ENCODE results near the gene NEU4.
A peak's percentile ranks its signal among the peaks of the same experiment; 100 is the strongest.

The NEU4 gene

GRCh38 chr2:241770936-241771285 is 38.1 kb upstream of the NEU4 start:
- no peak for DNase-seq
- H3K27ac ChIP-seq (ENCODE audit: insufficient read depth in 1 of 2, low read depth in 1 of 2, low read length in 2 of 2, poor library complexity in 1 of 2, severe bottlenecking in 2 of 2), result no peak overlapping the region
- H3K27me3 ChIP-seq (replicated peaks in 2 of 5; ENCODE audit: control insufficient read depth in 4 of 5, insufficient read depth in 5 of 5, low read length in 4 of 5), result no peaks in the 10 kb centered on the region
- 97% methylated on average over 12 of the region's 12 CpGs for WGBS (ENCODE audit: insufficient coverage)
- H3K4me1 ChIP-seq (ENCODE audit: control extremely low read depth in 1 of 4, control insufficient read depth in 4 of 4, insufficient read depth in 4 of 4, low read length in 3 of 4), result peaks cover 0 to 16% (median 9%) of the 10 kb centered on the region in 4 experiments
- ChIA-PET CTCF (no interaction called here), POLR2A (no interaction called here)
- peaks cover 0 to 9% (median under 1%) of the 10 kb centered on the region in 4 experiments for H3K36me3 ChIP-seq (ENCODE audit: control insufficient read depth in 4 of 4, insufficient read depth in 4 of 4, low read length in 3 of 4)
- H3K9me3 ChIP-seq (ENCODE audit: control extremely low read depth in 1 of 5, control insufficient read depth in 4 of 5, insufficient read depth in 2 of 5, low read depth in 1 of 5, low read length in 4 of 5), result no peaks in the 10 kb centered on the region
- no peak overlapping the region for H3K4me3 ChIP-seq (ENCODE audit: control insufficient read depth in 1 of 7, extremely low read depth in 1 of 7, insufficient read depth in 4 of 7, low read depth in 2 of 7, low read length in 6 of 7)

GRCh38 chr2:241771286-241772062 is 37.5 kb upstream of the NEU4 start:
- DNase-seq, result no peak
- CTCF ChIA-PET, result no interaction called here

GRCh38 chr2:241772063-241772499 is 36.9 kb upstream of the NEU4 start:
- H3K27ac ChIP-seq (ENCODE audit: insufficient read depth in 1 of 2, low read depth in 1 of 2, low read length in 2 of 2, poor library complexity in 1 of 2, severe bottlenecking in 2 of 2), result no peak overlapping the region
- CTCF ChIA-PET, result interaction anchor here (1.3 kb wide), 1 partner anchor 26 kb away, joined by 3 read pairs; no protein-coding TSS in a partner anchor
- H3K4me1 ChIP-seq (ENCODE audit: control extremely low read depth in 1 of 4, control insufficient read depth in 4 of 4, insufficient read depth in 4 of 4, low read length in 3 of 4), result peaks cover 0 to 16% (median 9%) of the 10 kb centered on the region in 4 experiments
- H3K27me3 ChIP-seq (replicated peaks in 2 of 5; ENCODE audit: control insufficient read depth in 4 of 5, insufficient read depth in 5 of 5, low read length in 4 of 5), result peaks cover 0 to 2% (median 0%) of the 10 kb centered on the region in 5 experiments
- peak overlapping the region in 1 of 7 experiments; percentile 42 for H3K4me3 ChIP-seq (ENCODE audit: control insufficient read depth in 1 of 7, extremely low read depth in 1 of 7, insufficient read depth in 4 of 7, low read depth in 2 of 7, low read length in 6 of 7)
- peak in 1 of 3 donors; percentile 39 for DNase-seq
- H3K36me3 ChIP-seq (ENCODE audit: control insufficient read depth in 4 of 4, insufficient read depth in 4 of 4, low read length in 3 of 4), result peaks cover 0 to 9% (median under 1%) of the 10 kb centered on the region in 4 experiments
- POLR2A ChIA-PET, result no interaction called here
- 63% methylated on average over 4 of the region's 9 CpGs for WGBS (ENCODE audit: insufficient coverage)
- H3K9me3 ChIP-seq (ENCODE audit: control extremely low read depth in 1 of 5, control insufficient read depth in 4 of 5, insufficient read depth in 2 of 5, low read depth in 1 of 5, low read length in 4 of 5), result no peaks in the 10 kb centered on the region

More at GRCh38 chr2:241771286-241772062, 37.5 kb upstream of the NEU4 start:
- POLR2A ChIA-PET, result no interaction called here
- H3K9me3 ChIP-seq (ENCODE audit: control extremely low read depth in 1 of 5, control insufficient read depth in 4 of 5, insufficient read depth in 2 of 5, low read depth in 1 of 5, low read length in 4 of 5), result no peaks in the 10 kb centered on the region
- H3K27me3 ChIP-seq (replicated peaks in 2 of 5; ENCODE audit: control insufficient read depth in 4 of 5, insufficient read depth in 5 of 5, low read length in 4 of 5), result no peaks in the 10 kb centered on the region
- WGBS (ENCODE audit: insufficient coverage), result 93% methylated on average over 34 of the region's 38 CpGs
- peaks cover 0 to 16% (median 9%) of the 10 kb centered on the region in 4 experiments for H3K4me1 ChIP-seq (ENCODE audit: control extremely low read depth in 1 of 4, control insufficient read depth in 4 of 4, insufficient read depth in 4 of 4, low read length in 3 of 4)
- H3K4me3 ChIP-seq (ENCODE audit: control insufficient read depth in 1 of 7, extremely low read depth in 1 of 7, insufficient read depth in 4 of 7, low read depth in 2 of 7, low read length in 6 of 7), result no peak overlapping the region
- no peak overlapping the region for H3K27ac ChIP-seq (ENCODE audit: insufficient read depth in 1 of 2, low read depth in 1 of 2, low read length in 2 of 2, poor library complexity in 1 of 2, severe bottlenecking in 2 of 2)
- peaks cover 0 to 9% (median under 1%) of the 10 kb centered on the region in 4 experiments for H3K36me3 ChIP-seq (ENCODE audit: control insufficient read depth in 4 of 4, insufficient read depth in 4 of 4, low read length in 3 of 4)

- Histone ChIP-seq H3K36me3 (ENCODE audit: control insufficient read depth in 4 of 4, insufficient read depth in 4 of 4, low read length in 3 of 4) (no peaks in the 10 kb centered on the region), H3K27ac (ENCODE audit: insufficient read depth in 1 of 2, low read depth in 1 of 2, low read length in 2 of 2, poor library complexity in 1 of 2, severe bottlenecking in 2 of 2) (no peak overlapping the region), H3K27me3 (replicated peaks in 2 of 5; ENCODE audit: control insufficient read depth in 4 of 5, insufficient read depth in 5 of 5, low read length in 4 of 5) (peaks cover 0 to 2% (median 0%) of the 10 kb centered on the region in 5 experiments), H3K9me3 (ENCODE audit: control extremely low read depth in 1 of 5, control insufficient read depth in 4 of 5, insufficient read depth in 2 of 5, low read depth in 1 of 5, low read length in 4 of 5) (no peaks in the 10 kb centered on the region), H3K4me3 (ENCODE audit: control insufficient read depth in 1 of 7, extremely low read depth in 1 of 7, insufficient read depth in 4 of 7, low read depth in 2 of 7, low read length in 6 of 7) (no peak overlapping the region), H3K4me1 (ENCODE audit: control extremely low read depth in 1 of 4, control insufficient read depth in 4 of 4, insufficient read depth in 4 of 4, low read length in 3 of 4) (peaks cover 0 to 25% (median 9%) of the 10 kb centered on the region in 4 experiments)
- CTCF ChIA-PET, result interaction anchor here (1.0 to 1.6 kb wide), 3 partner anchors 14 to 75 kb away, joined by 3 to 6 read pairs (median 3); no protein-coding TSS in a partner anchor
- DNase-seq, result no peak
- WGBS (ENCODE audit: insufficient coverage), result 90% methylated on average over 20 of the region's 29 CpGs
- POLR2A ChIA-PET, result no interaction called here
Observed at GRCh38 chr2:241773511-241774418, 35.2 kb upstream of the NEU4 start.

- no peaks in the 10 kb centered on the region for H3K36me3 ChIP-seq (ENCODE audit: control insufficient read depth in 4 of 4, insufficient read depth in 4 of 4, low read length in 3 of 4)
- DNase-seq, result peak; percentile 41 to 72 (median 60)
- H3K4me3 ChIP-seq (ENCODE audit: control insufficient read depth in 1 of 7, extremely low read depth in 1 of 7, insufficient read depth in 4 of 7, low read depth in 2 of 7, low read length in 6 of 7), result no peak overlapping the region
- WGBS (ENCODE audit: insufficient coverage), result 58% methylated on average over 28 of the region's 40 CpGs
- POLR2A ChIA-PET, result no interaction called here
- H3K27me3 ChIP-seq (replicated peaks in 2 of 5; ENCODE audit: control insufficient read depth in 4 of 5, insufficient read depth in 5 of 5, low read length in 4 of 5), result peaks cover 0 to 2% (median 0%) of the 10 kb centered on the region in 5 experiments
- CTCF ChIA-PET, result interaction anchor here (1.0 to 1.9 kb wide), 4 partner anchors 11 to 104 kb away, joined by 3 to 6 read pairs (median 4); no protein-coding TSS in a partner anchor
- H3K4me1 ChIP-seq (ENCODE audit: control extremely low read depth in 1 of 4, control insufficient read depth in 4 of 4, insufficient read depth in 4 of 4, low read length in 3 of 4), result peaks cover 0 to 25% (median 9%) of the 10 kb centered on the region in 4 experiments
- H3K9me3 ChIP-seq (ENCODE audit: control extremely low read depth in 1 of 5, control insufficient read depth in 4 of 5, insufficient read depth in 2 of 5, low read depth in 1 of 5, low read length in 4 of 5), result no peaks in the 10 kb centered on the region
- H3K27ac ChIP-seq (ENCODE audit: insufficient read depth in 1 of 2, low read depth in 1 of 2, low read length in 2 of 2, poor library complexity in 1 of 2, severe bottlenecking in 2 of 2), result no peak overlapping the region
Observed at GRCh38 chr2:241774419-241775222, 34.4 kb upstream of the NEU4 start.

GRCh38 chr2:241775223-241776177 is 33.5 kb upstream of the NEU4 start:
- Histone ChIP-seq H3K4me3 (ENCODE audit: control insufficient read depth in 1 of 7, extremely low read depth in 1 of 7, insufficient read depth in 4 of 7, low read depth in 2 of 7, low read length in 6 of 7) (no peak overlapping the region), H3K36me3 (ENCODE audit: control insufficient read depth in 4 of 4, insufficient read depth in 4 of 4, low read length in 3 of 4) (no peaks in the 10 kb centered on the region), H3K9me3 (ENCODE audit: control extremely low read depth in 1 of 5, control insufficient read depth in 4 of 5, insufficient read depth in 2 of 5, low read depth in 1 of 5, low read length in 4 of 5) (no peaks in the 10 kb centered on the region), H3K27ac (ENCODE audit: insufficient read depth in 1 of 2, low read depth in 1 of 2, low read length in 2 of 2, poor library complexity in 1 of 2, severe bottlenecking in 2 of 2) (no peak overlapping the region), H3K27me3 (replicated peaks in 2 of 5; ENCODE audit: control insufficient read depth in 4 of 5, insufficient read depth in 5 of 5, low read length in 4 of 5) (peaks cover 0 to 2% (median 0%) of the 10 kb centered on the region in 5 experiments), H3K4me1 (ENCODE audit: control extremely low read depth in 1 of 4, control insufficient read depth in 4 of 4, insufficient read depth in 4 of 4, low read length in 3 of 4) (peaks cover 0 to 25% (median 9%) of the 10 kb centered on the region in 4 experiments)
- WGBS (ENCODE audit: insufficient coverage), result 93% methylated on average over 28 of the region's 34 CpGs
- CTCF ChIA-PET, result interaction anchor here (1.2 to 1.9 kb wide), 3 partner anchors 10 to 103 kb away, joined by 4 to 6 read pairs (median 5); no protein-coding TSS in a partner anchor
- POLR2A ChIA-PET, result no interaction called here
- no peak for DNase-seq

Data from common myeloid progenitor, CD34-positive (primary cell).